GM21825 (cell line): ENCODE data around the gene GABRD.

Source experiments
- ATAC-seq: cut with Tn5 transposase; IDR thresholded peaks from one replicate; pipeline ENCODE4 v1.9.1; 2021; ENCODE audit warnings: mild to moderate bottlenecking, moderate library complexity; ENCODE audit not compliant: unreplicated experiment

GABRD gene

GRCh38 chr1:2050793-2051682 lies 31.9 kb downstream of the GABRD start:
- no peak for ATAC-seq

GRCh38 chr1:2052054-2052679 lies 33.0 kb downstream of the GABRD start:
- ATAC-seq: no peak

- no peak for ATAC-seq
Observed at GRCh38 chr1:2052756-2053155, 33.6 kb downstream of the GABRD start.

- ATAC-seq: no peak
Observed at GRCh38 chr1:2053217-2053616, 34.1 kb downstream of the GABRD start.

- no peak for ATAC-seq
Observed at GRCh38 chr1:2053784-2054376, 34.7 kb downstream of the GABRD start.

- no peak for ATAC-seq
Observed at GRCh38 chr1:2054560-2054959, 35.4 kb downstream of the GABRD start.

GRCh38 chr1:2055911-2056575 lies 36.9 kb downstream of the GABRD start:
- no peak for ATAC-seq

- ATAC-seq: no peak
Observed at GRCh38 chr1:2056955-2057590, 37.9 kb downstream of the GABRD start.

- ATAC-seq: no peak
Observed at GRCh38 chr1:2059290-2059953, 40.3 kb downstream of the GABRD start.

GRCh38 chr1:2060072-2060471 lies 40.9 kb downstream of the GABRD start:
- ATAC-seq: no peak

- no peak for ATAC-seq
Observed at GRCh38 chr1:2060535-2060934, 41.4 kb downstream of the GABRD start.

GRCh38 chr1:2061065-2061778 lies 42.1 kb downstream of the GABRD start:
- no peak for ATAC-seq

GRCh38 chr1:2065699-2066098 lies 46.6 kb downstream of the GABRD start:
- no peak for ATAC-seq

- no peak for ATAC-seq
Observed at GRCh38 chr1:2067393-2067792, 48.2 kb downstream of the GABRD start.

- no peak for ATAC-seq
Observed at GRCh38 chr1:2067981-2068380, 48.8 kb downstream of the GABRD start.

- no peak for ATAC-seq
Observed at GRCh38 chr1:2068951-2069350, 49.8 kb downstream of the GABRD start.

GRCh38 chr1:2070016-2070415 lies 50.9 kb downstream of the GABRD start:
- ATAC-seq: no peak

- no peak for ATAC-seq
Observed at GRCh38 chr1:2070800-2071530, 51.8 kb downstream of the GABRD start.
